Neural progenitor cell (in vitro differentiated cells): ENCODE data around the gene KEAP1.
A peak's percentile ranks its signal among the peaks of the same experiment; 100 is the strongest.

Experiments
- CTCF ChIP-seq: fragments of 200-600 bp; sonication (generic); IDR thresholded peaks from 2 replicates; pipeline ENCODE4 v1.5.1; 2017; ENCODE audit warnings: antibody characterized with exemption, mild to moderate bottlenecking
- EZH2 ChIP-seq: fragments of 200-600 bp; sonication (generic); IDR thresholded peaks from 2 replicates; pipeline ENCODE4 v1.6.1; 2017; ENCODE audit warnings: antibody characterized with exemption, mild to moderate bottlenecking, moderate library complexity

GRCh38 chr19:10517760-10518443 is 14.7 kb upstream of the KEAP1 start:
- TF ChIP-seq CTCF (no peak), EZH2 (peak; percentile 60)
